COLO668 (cell line): ENCODE results near the gene WDR31.
A peak's percentile ranks its signal among the peaks of the same experiment; 100 is the strongest.
"Not testable (repeated sequence)": the region's sequence is repeated elsewhere in the genome, so short reads cannot be mapped to it uniquely, and the experiment has no call there.

ENCODE experiments used
- DNase-seq: peaks from one replicate; lab custom pipeline; 2025; ENCODE audit not compliant: unreplicated experiment; lab: John Stamatoyannopoulos, UW

WDR31 gene

DNA sequence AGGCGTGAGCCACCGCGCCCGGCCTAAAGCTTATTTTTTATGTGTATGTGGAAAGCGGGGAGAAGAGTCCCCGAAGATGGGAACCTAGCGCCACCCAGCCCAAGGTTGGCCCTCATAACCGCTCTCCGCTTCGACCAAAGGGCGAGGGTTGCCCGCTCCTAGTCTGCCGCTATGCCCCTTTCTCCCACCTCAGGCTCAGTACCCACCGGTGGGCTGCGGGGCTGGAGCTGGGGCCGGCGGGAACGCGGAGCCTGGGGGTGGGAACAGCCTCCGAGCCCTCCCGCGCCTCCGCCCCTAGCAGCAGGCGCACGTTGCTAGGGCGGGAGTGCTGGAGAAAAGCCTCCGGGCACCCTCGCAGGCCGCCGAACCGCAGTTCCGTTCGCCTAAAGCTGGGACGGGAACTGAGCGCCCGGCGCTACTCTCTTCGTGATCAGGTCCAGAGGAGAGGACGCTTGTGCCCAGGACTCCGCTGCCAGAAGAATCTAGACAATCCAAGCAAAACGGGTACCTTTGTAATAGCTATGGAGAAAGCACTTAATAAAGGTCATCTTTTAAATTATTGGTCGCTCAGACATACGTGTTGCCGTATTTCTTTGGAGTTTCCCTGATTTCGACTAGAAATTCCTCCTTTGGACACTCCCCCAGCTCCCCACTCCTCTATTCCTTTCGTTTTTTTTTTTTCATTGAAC lies at the start of gene WDR31:
Gene WDR31, minus strand, starts transcription at position 265 of the 689 bp plus-strand sequence. CDS start 8,253 bp downstream, outside the sequence.
- DNase-seq = peak; percentile 90

DNA sequence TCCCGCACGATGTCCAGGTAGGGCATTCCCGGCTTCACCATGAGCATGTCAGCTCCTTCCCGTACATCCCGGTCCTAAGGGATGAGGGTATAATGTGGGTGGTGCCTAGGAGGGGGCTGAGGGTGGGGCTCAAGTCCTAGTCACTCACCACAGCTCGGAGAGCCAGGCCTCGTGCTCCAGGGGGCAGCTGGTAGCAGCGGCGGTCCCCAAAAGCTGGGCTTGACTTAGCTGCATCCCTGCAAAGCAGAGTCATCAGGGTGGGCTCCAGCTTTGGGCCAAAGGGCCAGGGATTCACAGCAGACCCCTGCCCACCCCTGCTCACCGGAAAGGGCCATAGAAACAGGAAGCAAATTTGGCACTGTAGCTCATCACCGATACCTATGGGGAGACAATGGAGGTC lies 49.4 kb upstream of the WDR31 start:
- no peak for DNase-seq

DNA sequence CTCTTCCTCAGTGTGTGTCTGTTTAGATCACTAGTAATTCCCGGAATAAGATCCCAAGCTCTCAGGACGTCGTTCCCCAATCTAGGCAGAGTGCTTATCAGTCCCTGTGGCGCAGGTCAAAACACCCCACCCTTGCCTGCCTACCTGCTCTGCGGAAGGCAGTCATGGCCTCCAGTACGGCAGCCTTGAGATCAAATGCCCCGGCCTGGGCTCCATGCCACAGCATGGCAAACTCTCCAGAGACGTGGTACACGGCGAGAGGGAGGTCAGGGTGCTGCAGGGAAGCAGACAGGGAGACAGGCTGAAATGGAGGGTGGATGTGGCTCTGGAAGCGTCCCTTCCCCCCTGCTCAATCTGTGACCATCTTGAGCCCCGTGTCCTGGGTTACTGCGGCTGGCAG lies 48.8 kb upstream of the WDR31 start:
- no peak for DNase-seq

DNA sequence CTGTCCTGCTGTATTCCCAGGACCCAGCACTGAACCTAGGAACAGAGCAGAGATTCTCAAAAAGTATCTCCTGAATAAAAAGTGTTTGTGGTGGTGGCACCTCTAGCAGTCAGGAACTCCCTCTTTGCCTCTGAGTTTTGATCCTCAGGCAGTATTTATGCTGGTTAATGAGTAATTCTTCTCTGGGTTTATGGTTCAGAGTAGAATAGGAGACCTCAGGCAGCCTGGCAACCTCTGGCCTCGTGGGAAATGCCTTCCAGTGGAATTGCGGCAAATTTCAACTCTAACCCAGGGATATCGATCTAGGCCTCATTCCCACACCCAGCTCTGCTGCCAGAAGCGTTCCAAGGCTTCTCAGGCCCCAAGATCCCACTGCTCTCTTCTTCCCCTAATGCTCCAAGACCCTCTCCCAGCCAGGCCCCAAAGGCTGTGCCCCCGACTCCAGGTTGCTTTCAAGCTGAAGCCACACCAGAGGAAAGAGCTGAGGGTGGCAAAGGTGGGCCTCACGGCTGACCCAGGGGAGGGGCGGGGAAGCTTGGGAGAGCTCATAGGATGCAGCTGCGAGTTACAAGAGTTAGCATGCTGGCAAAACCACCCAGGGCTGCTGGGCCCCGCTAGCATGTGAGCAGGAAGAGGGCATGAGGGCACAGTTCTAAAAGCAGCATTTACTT lies 47.6 kb upstream of the WDR31 start:
- peak; percentile 17 for DNase-seq

DNA sequence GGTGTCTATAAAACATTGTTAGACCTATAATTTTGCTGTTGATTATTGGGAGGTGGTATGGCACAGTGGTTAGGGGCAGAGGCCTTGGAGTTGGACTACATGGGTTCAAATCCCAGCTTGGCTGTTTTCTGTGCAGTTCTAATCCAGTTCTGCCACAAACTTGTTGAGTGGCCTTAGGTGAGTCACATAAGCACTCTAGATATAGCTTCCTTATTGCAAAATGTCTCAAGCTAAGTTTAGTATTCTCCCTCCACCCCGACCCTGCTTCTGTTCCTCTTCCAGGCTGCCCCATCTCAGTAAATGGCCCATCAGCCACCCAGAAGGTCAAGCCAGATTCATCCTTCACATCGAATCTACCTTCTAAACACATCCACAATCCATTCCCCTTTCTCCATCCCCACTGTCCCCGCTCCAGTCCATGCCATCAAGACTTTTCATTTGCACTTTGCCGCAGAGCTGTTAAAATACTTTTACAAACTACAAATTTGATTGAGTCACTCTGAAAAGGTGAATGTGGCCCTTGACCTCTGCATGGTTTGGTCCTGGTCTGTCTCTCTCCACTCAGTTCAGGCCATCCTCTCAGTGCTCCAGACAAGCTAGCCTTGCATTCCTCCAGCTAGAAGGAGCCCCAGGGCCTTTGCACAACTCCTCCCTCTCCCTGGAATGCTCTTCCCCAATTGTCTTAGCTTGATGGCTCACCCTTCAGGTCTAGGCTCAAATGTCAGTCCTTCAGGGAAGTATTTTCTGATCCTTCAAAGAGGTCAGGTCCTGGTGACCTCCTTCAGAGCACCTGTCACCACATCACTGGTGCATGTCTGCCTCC lies 46.7 kb upstream of the WDR31 start:
- no peak for DNase-seq

DNA sequence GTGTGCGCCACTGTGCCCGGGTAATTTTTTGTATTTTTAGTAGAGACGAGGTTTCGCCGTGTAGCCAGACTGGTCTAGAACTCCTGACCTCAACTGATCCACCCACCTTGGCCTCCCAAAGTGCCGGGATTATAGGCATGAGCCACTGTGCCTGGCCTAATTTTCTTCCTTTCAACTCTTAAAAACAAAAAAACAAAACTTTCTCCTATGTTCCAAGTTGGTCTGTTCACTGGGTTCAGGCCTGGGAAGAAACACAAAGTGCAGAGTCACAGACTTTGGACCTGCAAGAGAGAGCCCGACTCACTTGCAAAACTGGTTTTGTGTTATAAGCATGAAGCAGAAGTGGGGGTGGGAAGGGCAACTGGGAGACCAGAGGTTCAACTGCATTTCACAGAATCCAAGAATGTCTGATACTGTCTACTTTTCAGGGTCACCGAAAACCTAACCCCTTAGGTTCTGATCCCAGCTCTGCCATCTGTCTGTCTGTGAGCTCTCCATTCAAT lies 41.9 kb upstream of the WDR31 start:
- no peak for DNase-seq

DNA sequence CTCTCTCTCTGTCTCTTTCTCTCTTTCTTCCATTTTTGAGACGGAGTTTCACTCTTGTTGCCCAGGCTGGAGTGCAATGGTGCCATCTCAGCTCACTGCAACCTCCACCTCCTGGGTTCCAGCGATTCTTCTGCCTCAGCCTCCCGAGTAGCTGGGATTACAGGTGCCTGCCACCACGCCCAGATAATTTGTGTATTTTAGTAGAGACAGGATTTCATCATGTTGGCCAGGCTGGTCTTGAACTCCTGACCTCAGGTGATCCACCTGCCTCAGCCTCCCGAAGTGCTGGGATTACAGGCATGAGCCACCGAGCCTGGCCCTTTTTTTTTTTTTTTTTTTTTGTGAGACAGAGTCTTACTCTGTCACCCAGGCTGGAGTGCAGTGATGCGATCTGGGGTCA lies 41.4 kb upstream of the WDR31 start:
- not testable (repeated sequence) for DNase-seq

DNA sequence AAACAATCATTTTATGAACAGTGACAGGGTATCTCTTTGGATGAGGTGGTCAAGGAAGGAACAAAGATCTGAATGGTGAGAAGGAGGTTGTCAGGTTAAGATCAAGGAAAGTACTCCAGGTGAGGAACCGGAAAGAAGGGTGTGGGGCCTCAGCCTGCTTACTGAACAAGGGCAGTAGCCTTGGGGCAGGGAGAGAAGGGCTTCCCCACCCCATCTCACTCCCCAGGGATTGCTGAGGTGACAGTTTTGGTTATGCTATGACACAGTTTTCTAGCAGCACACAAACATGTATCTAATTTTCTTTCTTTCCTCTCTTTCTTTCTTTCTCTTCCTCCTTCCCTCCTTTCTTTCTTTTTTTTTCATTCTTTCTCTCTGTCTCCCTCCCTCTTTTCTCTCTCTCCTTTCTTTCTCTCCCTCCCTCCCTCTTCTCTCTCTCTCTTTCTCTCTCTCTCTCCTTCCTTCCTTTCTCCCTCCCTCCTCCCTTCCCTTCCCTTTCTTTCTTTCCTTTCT lies 40.8 kb upstream of the WDR31 start:
- DNase-seq = peak; percentile 9

DNA sequence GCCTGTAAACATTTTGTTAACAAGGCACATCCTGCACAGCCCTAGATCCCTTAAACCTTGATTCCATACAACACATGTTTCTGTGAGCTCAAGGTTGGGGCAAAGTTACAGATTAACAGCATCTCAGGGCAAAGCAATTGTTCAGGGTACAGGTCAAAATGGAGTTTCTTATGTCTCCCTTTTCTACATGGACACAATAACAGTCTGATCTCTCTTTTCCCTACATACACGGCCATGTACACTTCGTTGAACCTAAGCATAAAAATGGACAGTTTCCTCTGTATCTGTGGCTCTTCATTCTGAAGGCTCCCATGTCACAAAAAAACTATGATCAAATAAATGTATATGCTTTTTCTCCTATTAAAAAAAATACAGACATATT lies 39.7 kb upstream of the WDR31 start:
- DNase-seq = not testable (repeated sequence)

DNA sequence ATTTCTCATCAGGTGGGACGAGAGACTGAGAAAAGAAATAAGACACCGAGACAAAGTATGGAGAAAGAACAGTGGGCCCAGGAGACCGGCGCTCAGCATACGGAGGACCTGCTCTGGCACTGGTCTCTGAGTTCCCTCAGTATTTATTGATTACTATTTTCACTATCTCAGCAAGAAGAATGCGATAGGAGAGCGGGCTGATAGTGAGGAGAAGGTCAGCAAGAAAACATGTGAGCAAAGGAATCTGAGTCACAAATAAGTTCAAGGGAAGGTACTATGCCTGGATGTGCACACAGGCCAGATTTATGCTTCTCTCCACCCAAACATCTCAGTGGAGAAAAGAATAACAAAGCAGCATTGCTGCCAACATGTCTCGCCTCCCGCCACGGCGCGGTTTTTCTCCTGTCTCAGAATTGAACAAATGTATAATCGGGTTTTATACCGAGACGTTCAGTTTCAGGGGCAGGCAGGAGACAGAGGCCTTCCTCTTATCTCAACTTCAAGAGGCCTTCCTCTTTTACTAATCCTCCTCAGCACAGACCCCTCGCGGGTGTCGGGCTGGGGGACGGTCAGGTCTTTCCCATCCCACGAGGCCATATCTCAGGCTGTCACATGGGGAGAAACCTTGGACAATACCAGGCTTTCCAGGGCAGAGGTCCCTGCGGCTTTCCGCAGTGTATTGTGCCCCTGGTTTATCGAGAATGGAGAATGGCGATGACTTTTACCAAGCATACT lies 39.2 kb upstream of the WDR31 start:
- DNase-seq = not testable (repeated sequence)

DNA sequence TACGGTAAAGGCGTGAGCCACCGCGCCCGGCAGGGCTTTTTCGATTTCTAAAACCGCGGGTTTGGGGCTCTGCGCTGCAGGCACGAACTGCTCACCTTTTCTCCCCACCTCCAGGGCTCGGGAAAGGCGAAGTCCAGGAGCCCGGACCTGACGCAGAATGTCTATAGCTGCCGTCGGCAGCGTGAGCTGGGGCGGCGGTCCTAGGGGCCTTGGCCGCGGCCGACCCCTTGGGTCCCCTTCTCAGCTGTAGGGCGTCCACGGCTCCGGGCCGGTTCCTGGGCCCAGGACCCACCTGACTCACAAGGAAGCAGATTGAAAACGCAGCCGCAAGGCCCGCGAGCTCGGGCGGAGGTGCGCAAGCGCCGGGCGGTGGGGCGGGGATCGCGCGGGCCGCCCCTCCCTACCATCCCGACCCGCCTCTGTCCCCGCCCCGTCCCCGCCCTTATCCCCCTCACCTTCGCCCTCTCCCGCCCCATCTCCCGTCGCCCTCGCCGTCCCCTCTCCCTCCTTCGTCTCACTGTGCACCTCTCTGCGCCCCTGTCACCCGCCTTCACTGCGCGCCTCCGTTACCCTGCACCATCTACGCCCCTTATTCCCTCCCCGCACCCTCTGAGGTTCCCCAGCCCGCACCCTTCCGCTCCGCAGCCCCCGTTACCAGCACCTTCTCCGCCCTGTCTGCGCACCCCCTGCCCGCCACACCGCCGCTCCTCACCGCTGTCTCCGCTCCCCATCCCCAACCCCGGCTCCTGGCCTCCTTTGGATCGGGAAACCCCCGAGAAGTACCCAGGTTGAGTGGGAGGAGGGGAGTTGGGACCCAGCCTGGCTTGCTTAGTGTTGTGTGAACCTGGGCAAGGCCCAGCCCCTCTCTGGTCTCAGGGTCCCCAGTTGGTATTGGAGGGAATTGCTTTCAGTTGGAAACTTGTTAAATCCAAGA lies 36.8 kb upstream of the WDR31 start, which contains the start of gene HDHD3:
Gene HDHD3, minus strand, starts transcription at position 353 of the 934 bp plus-strand sequence. CDS start 2,632 bp downstream, outside the sequence.
- peak; percentile 85 for DNase-seq

DNA sequence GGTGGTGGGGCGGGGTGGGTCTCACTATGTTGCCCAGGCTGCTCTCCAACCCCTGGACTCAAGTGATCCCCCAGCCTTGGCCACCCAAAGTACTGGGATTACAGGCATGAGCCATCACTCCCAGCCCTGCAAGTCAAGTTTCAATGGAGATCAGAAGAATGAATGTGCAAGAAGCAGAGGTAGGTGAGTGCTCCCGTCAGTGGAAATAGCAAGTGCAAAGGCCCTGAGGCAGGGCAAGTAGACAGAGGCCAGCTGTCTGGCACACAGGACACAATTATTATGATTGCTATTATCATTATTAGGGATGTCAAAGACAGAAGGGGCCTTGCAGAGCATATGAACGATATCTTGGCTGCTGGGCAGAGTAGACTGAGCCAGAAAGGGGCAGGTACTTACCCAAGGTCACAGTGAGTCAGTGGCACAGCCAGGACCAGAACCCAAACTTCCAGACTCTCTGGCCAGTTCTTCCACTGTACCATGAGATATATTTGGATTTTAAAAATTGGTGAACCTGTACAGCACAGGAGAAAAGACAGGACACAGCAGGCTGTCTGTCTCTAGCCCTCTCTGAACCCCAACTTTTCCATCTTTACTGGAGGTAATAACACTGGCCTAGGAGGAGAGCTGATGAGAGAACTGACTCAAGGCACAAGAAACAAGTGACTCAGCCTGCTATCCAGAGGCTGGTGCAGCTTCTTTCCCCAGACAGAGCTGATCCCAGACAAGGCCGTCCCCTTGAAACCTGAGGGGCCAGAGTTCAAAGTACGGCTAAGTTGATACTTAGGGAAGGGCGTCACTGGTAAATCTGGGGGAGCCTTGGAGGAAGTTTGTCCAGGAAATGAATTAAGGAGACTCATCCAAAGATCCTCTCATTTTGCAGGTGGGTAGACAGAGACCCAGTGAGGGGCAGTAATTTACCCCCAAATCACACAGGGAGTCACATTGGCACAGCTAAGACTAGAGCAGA lies 35.3 kb upstream of the WDR31 start:
- DNase-seq = no peak

DNA sequence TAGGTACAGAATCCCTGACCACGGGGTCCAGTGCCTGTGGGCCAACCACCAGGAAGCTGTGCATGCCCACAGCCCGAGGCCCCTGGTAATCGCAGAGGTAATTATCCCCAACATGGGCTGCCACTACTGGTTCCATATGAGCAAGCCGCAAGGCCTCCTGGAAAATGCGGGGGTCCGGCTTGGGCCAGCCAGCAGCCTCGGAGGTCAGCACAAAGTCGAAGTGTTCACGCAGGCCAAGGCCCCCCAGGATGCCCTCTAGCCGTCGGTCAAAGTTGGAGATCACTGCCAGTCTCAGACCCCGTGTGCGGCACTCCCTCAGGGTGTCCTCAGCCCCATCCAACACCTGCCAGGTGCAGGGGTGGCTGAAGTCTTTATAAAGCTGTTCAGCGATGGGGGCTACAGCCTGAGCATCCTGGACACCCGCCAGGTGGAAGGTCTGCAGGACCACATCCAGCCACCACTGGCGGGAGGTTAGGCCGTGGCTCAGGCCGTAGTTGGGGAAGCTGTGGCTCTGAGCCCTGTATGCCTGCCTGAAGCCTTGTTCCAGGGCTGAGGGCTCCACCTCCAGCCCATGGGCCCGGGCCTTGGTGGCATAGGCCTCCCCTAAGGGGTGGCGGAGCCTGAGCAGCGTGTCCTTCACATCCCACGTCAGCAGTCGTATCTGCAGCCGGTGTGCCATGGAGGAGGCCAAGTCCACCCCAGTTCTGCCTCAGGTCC lies 33.8 kb upstream of the WDR31 start:
- DNase-seq = no peak

DNA sequence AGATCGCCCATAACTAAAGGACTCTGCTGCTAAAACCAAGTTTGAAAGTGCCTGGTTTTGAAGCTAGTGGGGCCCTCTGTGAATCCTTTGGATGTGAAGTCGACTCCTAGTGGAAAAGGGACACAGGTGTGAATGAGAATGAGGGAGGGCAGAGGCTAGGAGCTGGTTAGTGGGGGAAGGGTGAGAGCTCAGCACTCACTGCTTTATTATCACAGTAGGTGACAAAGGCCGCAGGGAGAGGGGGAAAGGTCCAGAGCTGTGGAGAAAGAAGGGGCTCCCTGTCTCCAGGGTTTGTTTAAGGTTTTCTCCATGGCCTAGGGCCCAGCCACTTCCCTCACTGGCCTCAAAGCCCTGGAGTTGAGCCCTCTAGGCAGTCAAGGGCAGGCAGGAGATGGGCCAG lies 33.2 kb upstream of the WDR31 start:
- no peak for DNase-seq

DNA sequence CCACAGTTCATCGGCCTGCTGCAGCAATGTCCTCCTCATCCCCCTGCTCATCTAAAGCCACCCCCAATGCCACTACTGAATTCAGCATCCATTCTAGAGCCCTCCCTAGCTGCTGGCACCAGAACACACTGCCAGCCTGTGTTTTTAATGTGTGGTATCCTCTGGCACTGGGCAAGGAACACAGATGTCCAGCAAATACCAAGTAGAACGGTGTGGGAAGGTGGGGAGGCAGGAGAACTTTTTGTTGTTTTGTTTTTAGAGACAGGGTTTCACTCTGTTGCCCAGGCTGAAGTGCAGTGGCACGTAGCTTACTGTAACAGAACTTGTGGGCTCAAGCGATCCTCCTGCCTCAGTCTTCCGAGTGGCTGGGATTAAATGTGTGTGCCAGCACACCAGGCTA lies 32.0 kb upstream of the WDR31 start:
- no peak for DNase-seq

DNA sequence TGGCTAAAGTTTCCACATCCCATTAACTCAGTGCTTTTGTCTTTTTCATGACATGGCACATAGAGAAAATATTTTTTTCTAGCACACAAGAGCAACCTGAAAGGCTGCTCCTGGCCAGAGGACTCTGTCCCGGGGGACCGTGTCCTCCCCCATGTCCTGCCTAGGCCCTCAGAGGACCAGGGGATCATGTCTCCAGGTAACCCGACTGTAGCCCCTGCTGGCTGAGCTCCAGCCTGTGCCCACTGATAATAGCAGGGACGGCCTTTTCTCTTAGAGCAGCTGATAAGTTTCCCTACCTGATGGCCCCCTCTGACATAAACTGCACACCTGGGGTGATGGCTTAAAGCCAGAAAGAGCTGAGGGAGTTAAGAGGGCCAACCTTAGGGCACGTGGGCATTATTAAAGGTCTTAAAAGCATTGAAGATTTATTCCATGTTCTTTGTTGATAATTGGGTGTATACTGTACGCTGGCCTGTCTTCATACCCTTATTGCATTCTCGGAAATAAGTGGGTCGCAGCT lies 30.8 kb upstream of the WDR31 start:
- no peak for DNase-seq

DNA sequence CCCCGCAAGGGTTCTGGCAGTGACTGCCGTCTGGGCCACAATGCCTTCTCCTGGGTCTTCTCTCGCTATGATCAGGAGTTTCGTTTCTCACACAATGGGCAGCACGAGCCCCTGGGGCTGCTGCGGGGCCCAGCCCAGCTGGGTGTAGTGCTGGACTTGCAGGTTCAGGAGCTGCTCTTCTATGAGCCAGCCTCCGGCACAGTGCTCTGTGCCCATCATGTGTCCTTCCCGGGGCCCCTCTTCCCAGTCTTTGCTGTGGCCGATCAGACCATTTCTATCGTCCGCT lies 29.7 kb upstream of the WDR31 start:
- DNase-seq = no peak
